WTC11 (cell line): Measurements from ENCODE around the gene DHRS4L2. TPM values are rescaled to one million over a fixed set of nuclear protein-coding genes. Genes with fewer than 3 reads are reported as not detected.
"Not testable (repeated sequence)": the region's sequence is repeated elsewhere in the genome, so short reads cannot be mapped to it uniquely, and the experiment has no call there.

ENCODE experiments used
- ATAC-seq: fragments of 200-7000 bp; cut with Tn5 transposase; 2 replicates; pipeline ENCODE4 v1.10.0; 2021; ENCODE audit warnings: mild to moderate bottlenecking, moderate library complexity
- CTCF ChIA-PET: fragments of 300-600 bp; sonication (Branson Sonifier 250); formaldehyde crosslinking; loops from one replicate; lab custom pipeline; 2021; ENCODE audit warnings: antibody characterized with exemption; lab: Charles Lee
- POLR2A ChIA-PET: fragments of 350-600 bp; sonication (Branson Sonifier 250); formaldehyde crosslinking; loops from one replicate; lab custom pipeline; 2021; ENCODE audit warnings: antibody characterized with exemption; lab: Charles Lee
- DNase-seq: peaks from one replicate; pipeline ENCODE4 v3.0.0; 2021; ENCODE audit warnings: low spot score
- H3K27ac Mint-ChIP-seq: 2 replicates; pipeline ENCODE4 v1.8.0; 2021; ENCODE audit warnings: mixed read lengths
- H3K27me3 Mint-ChIP-seq: 2 replicates; pipeline ENCODE4 v1.8.0; 2021; ENCODE audit warnings: low read depth, mild to moderate bottlenecking, moderate library complexity, mixed read lengths
- H3K36me3 Mint-ChIP-seq: 2 replicates; pipeline ENCODE4 v1.8.0; 2021; ENCODE audit warnings: mixed read lengths
- H3K4me1 Mint-ChIP-seq: 2 replicates; pipeline ENCODE4 v1.8.0; 2022; ENCODE audit warnings: mixed read lengths
- H3K4me3 Mint-ChIP-seq: 2 replicates; pipeline ENCODE4 v1.8.0; 2021; ENCODE audit warnings: mild to moderate bottlenecking, moderate library complexity, mixed read lengths
- H3K9me3 Mint-ChIP-seq: 2 replicates; pipeline ENCODE4 v1.8.0; 2021; ENCODE audit warnings: mixed read lengths
- ATF2 ChIP-seq: sonication (generic); formaldehyde crosslinking; IDR thresholded peaks from 2 replicates; pipeline ENCODE4 v1.8.1; 2022; ENCODE audit warnings: low read depth, missing genetic modification reagents, borderline replicate concordance
- ATF6 ChIP-seq: sonication (generic); formaldehyde crosslinking; IDR thresholded peaks from 2 replicates; pipeline ENCODE4 v1.8.1; 2023; ENCODE audit warnings: mild to moderate bottlenecking, missing genetic modification reagents
- CDX4 ChIP-seq: fragments of 250-450 bp; sonication (Bioruptor Pico); IDR thresholded peaks from 2 replicates; pipeline ENCODE4 v1.9.0; 2021; ENCODE audit warnings: moderate library complexity, mild to moderate bottlenecking, inconsistent platforms, borderline replicate concordance
- E2F5 ChIP-seq: sonication (generic); formaldehyde crosslinking; IDR thresholded peaks from 2 replicates; pipeline ENCODE4 v1.8.1; 2022; ENCODE audit warnings: mild to moderate bottlenecking, moderate library complexity, missing genetic modification reagents
- ERG ChIP-seq: fragments of 250-450 bp; sonication (Bioruptor Pico); IDR thresholded peaks from 2 replicates; pipeline ENCODE4 v1.8.0; 2021; ENCODE audit warnings: mild to moderate bottlenecking
- FOXP4 ChIP-seq: sonication (generic); formaldehyde crosslinking; IDR thresholded peaks from 2 replicates; pipeline ENCODE4 v1.8.0; 2022; ENCODE audit warnings: mild to moderate bottlenecking, missing genetic modification reagents
- GABPB1 ChIP-seq: sonication (generic); formaldehyde crosslinking; IDR thresholded peaks from 2 replicates; pipeline ENCODE4 v1.8.1; 2023; ENCODE audit warnings: mild to moderate bottlenecking, missing genetic modification reagents
- KAT7 ChIP-seq: sonication (generic); formaldehyde crosslinking; IDR thresholded peaks from 2 replicates; pipeline ENCODE4 v1.8.1; 2023; ENCODE audit warnings: missing genetic modification reagents, mild to moderate bottlenecking, borderline replicate concordance
- MAX ChIP-seq: sonication (generic); formaldehyde crosslinking; IDR thresholded peaks from 2 replicates; pipeline ENCODE4 v1.8.0; 2022; ENCODE audit warnings: mild to moderate bottlenecking, missing genetic modification reagents
- MLX ChIP-seq: sonication (generic); formaldehyde crosslinking; IDR thresholded peaks from 2 replicates; pipeline ENCODE4 v1.8.1; 2023; ENCODE audit warnings: mild to moderate bottlenecking, missing genetic modification reagents, moderate library complexity
- MYBL2 ChIP-seq: sonication (generic); formaldehyde crosslinking; IDR thresholded peaks from 2 replicates; pipeline ENCODE4 v1.8.1; 2023; ENCODE audit warnings: mild to moderate bottlenecking, moderate library complexity, missing genetic modification reagents
- PREB ChIP-seq: sonication (generic); formaldehyde crosslinking; IDR thresholded peaks from 2 replicates; pipeline ENCODE4 v1.8.1; 2022; ENCODE audit warnings: mild to moderate bottlenecking, missing genetic modification reagents, moderate library complexity, borderline replicate concordance
- SP1 ChIP-seq: sonication (generic); formaldehyde crosslinking; conservative IDR thresholded peaks from 2 replicates; pipeline ENCODE4 v1.8.1; 2022; ENCODE audit warnings: missing genetic modification reagents
- total RNA-seq: library from RNA; stranded (reverse); gene quantifications from 3 replicates; pipeline ENCODE4 v1.2.3, GENCODE V29; 2021

The DHRS4L2 gene
- total RNA-seq, 1 experiment from 2014 or later = 10.2 TPM

GRCh38 chr14:24032727-24033418, 44.1 kb downstream of the DHRS4L2 start:
- CTCF ChIA-PET = interaction anchor here (1.4 to 1.6 kb wide), 2 partner anchors 17 to 128 kb away, joined by 4 to 5 read pairs; partner anchors contain the start of gene IRF9
- Mint-ChIP-seq H3K4me3 (no peak overlapping the region), H3K9me3 (peaks cover 26% of the 10 kb centered on the region), H3K36me3 (peaks cover 3% of the 10 kb centered on the region; the same call in 1 of the 2 replicates), H3K4me1 (peaks cover 12% of the 10 kb centered on the region)
- ATAC-seq (no peak), DNase-seq (no peak)
- TF ChIP-seq GABPB1 (CRISPR knock-in tag) (peak; percentile 70), ATF6 (CRISPR knock-in tag) (no peak)
- TF ChIP-seq, all 79 proteins: peak for 1
- no peak overlapping the region for H3K27ac Mint-ChIP-seq
- POLR2A ChIA-PET = interaction anchor here (1.1 kb wide), 1 partner anchor 115 kb away, joined by 3 read pairs; the partner anchor contains the start of gene RNF31
- H3K27me3 Mint-ChIP-seq = peaks cover 38% of the 10 kb centered on the region

GRCh38 chr14:24035769-24036168, 47.0 kb downstream of the DHRS4L2 start:
- peak; percentile 67 for ATAC-seq
- peaks cover 24% of the 10 kb centered on the region for H3K9me3 Mint-ChIP-seq
- not testable (repeated sequence) for DNase-seq, H3K36me3 Mint-ChIP-seq, H3K27ac Mint-ChIP-seq
- peaks cover 12% of the 10 kb centered on the region for H3K4me1 Mint-ChIP-seq
- CTCF ChIA-PET = interaction anchor here (0.9 to 1.7 kb wide), 16 partner anchors 16 to 447 kb away, joined by 3 to 9 read pairs (median 4); partner anchors contain the start of genes CARMIL3, DCAF11, DHRS4 and DHRS4L2
- H3K4me3 Mint-ChIP-seq = peak overlapping the region; percentile 91
- POLR2A ChIA-PET = interaction anchor here (0.6 kb wide), 1 partner anchor 9 kb away, joined by 3 read pairs; no protein-coding TSS in a partner anchor
- H3K27me3 Mint-ChIP-seq = peaks cover 30% of the 10 kb centered on the region

- Mint-ChIP-seq H3K27ac (peak overlapping the region; percentile 57), H3K27me3 (peaks cover 28% of the 10 kb centered on the region), H3K9me3 (peaks cover 18% of the 10 kb centered on the region), H3K4me3 (peak overlapping the region; percentile 91), H3K36me3 (peaks cover 2% of the 10 kb centered on the region; the same call in 1 of the 2 replicates), H3K4me1 (peaks cover 12% of the 10 kb centered on the region)
- ATAC-seq (peak; percentile 77), DNase-seq (peak; percentile 80)
- ChIA-PET POLR2A (interaction anchor here (0.6 kb wide), 1 partner anchor 9 kb away, joined by 3 read pairs; no protein-coding TSS in a partner anchor), CTCF (interaction anchor here (0.9 to 1.2 kb wide), 15 partner anchors 15 to 447 kb away, joined by 3 to 9 read pairs (median 4); partner anchors contain the start of genes CARMIL3, DCAF11, DHRS4 and DHRS4L2)
- no peak for TF ChIP-seq CDX4
- peak; percentile 8; the same call in 1 of the 2 replicates for TF ChIP-seq PREB (CRISPR knock-in tag)
- peak; percentile 78 for TF ChIP-seq MAX (CRISPR knock-in tag)
- TF ChIP-seq MYBL2 (CRISPR knock-in tag) = 0 out of 2 replicates have a peak, but pooled peaks have one; percentile 45
- TF ChIP-seq MLX (CRISPR knock-in tag) = no peak
- TF ChIP-seq ATF2 (CRISPR knock-in tag) = no peak
- TF ChIP-seq E2F5 (CRISPR knock-in tag) = 0 out of 2 replicates have a peak, but pooled peaks have one; percentile 52
- TF ChIP-seq FOXP4 (CRISPR knock-in tag) = 0 out of 2 replicates have a peak, but pooled peaks have one; percentile 42
- peak; percentile 32; the same call in 1 of the 2 replicates for TF ChIP-seq KAT7 (CRISPR knock-in tag)
- no peak for TF ChIP-seq ERG (CRISPR knock-in tag)
- peak; percentile 44 for TF ChIP-seq SP1 (CRISPR knock-in tag)
Measured at GRCh38 chr14:24036169-24036962, 47.6 kb downstream of the DHRS4L2 start.
